GM13977 (cell line): ENCODE measurements around the gene KCNAB3.
A peak's percentile ranks its signal among the peaks of the same experiment; 100 is the strongest.

Experiments
- DNase-seq: peaks from one replicate; pipeline ENCODE4 v3.0.0; 2012; ENCODE audit warnings: low spot score
- CTCF ChIP-seq: IDR thresholded peaks from 2 replicates; pipeline ENCODE4 v1.5.1; 2012; ENCODE audit warnings: mild to moderate bottlenecking, control low read depth; ENCODE audit not compliant: insufficient read depth; ENCODE audit errors: extremely low read depth, missing control alignments
- in situ Hi-C: fragments of 300-500 bp; cut with MboI; formaldehyde crosslinking; loops from one replicate; pipeline ENCODE4 v1.12.0; 2022; ENCODE audit warnings: low sequenced_read_pairs, low pct_unique_long_range_greater_than_20kb, mixed read lengths, inconsistent platforms; ENCODE audit not compliant: unreplicated experiment

The KCNAB3 gene

DNA sequence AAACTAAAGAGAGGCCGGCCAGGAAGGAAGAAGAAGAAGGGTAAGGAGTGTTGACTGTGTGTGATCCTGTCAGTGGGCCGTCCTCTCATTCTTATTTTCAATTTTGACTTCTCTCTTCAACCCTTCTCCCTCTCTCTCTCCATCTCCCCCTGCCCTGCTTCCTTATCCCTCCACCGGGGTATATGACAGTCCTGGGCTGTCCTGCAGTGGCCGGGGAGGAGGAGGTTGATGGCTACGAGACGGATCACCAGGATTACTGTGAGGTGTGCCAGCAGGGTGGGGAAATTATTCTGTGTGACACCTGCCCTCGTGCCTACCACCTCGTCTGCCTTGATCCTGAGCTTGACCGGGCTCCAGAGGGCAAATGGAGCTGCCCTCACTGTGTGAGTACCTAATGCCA, 35.4 kb downstream of the KCNAB3 start:
- in situ Hi-C loops: no loop called here
- DNase-seq: no peak
- no peak for TF ChIP-seq CTCF

- in situ Hi-C loops: no loop called here
- TF ChIP-seq CTCF: no peak
- DNase-seq: no peak
Observed at GRCh38 chr17:7893187-7893880, 36.3 kb downstream of the KCNAB3 start.

DNA sequence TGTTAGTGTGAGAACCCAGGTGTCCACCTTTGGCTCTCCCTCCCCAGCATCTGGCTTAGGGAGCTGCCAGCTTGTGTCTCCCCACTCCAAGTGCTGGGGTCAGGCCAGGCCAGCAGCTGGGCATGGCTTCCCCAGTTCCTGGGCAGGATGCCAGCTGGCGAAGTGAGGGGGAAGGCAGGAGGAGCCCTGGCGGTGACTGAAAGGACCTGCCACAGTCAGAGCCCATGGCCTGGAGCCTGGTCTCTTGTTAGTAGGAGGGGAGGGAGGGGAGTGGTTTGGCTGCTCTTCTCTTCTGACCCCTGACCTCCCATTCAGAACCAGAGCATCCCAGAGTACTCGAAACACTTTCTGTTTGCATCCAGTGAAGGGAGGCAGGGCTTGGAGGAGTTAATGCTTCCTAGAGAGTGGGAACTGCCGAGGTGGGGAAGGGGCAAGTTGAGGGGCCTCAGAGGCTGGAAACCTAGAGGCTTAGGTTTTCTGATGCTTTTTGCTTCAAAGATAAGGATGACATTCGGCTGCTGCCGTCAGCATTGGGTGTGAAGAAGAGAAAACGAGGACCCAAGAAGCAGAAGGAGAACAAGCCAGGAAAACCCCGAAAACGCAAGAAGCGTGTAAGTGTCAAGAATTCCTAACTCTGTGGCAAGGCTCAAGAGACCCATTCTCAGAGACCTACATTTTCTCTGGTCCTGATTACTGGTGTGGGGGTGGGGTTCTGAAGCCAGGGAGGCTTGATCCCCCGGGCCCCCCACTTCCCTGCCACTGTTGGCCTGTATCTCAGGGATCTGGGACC, 40.3 kb downstream of the KCNAB3 start:
- TF ChIP-seq CTCF: no peak
- DNase-seq: no peak
- in situ Hi-C loops: no loop called here

- no peak for TF ChIP-seq CTCF
- DNase-seq: no peak
- in situ Hi-C loops: no loop called here
Observed at GRCh38 chr17:7888184-7888920, 41.3 kb downstream of the KCNAB3 start, which contains the start of gene CHD3. CHD3 (plus strand) TSS chr17:7888789; CDS start chr17:7889001, 212 bp downstream.

GRCh38 chr17:7887482-7888183, 42.0 kb downstream of the KCNAB3 start:
- no peak for TF ChIP-seq CTCF
- in situ Hi-C loops: no loop called here
- DNase-seq: peak; percentile 92

DNA sequence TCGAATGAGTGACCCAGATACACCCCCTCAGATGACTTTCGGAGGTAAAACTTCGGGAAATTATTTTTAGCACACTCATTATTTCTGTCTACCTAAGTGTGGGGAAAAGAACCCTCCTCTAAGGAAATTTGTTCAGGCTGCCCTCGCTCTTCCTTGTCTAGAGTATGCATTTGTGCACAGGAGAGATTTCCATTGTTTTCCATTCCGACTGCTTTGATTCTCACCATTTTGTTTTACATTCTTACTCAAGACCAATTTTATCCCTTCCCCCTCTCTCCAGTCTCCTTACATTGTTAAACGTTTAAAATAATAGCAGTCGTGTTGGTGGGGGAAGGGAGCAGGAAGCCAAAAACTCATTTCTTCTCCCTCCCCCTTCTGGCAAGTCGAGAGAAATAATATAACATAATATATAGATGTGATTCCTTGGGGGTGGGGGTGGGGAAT, 42.6 kb downstream of the KCNAB3 start:
- in situ Hi-C loops: no loop called here
- DNase-seq: no peak
- TF ChIP-seq CTCF: no peak
